Middle frontal gyrus (tissue), 1 donor: ENCODE measurements around the gene ARL10.

ENCODE experiments used
- DNase-seq: peaks from one replicate; pipeline ENCODE4 v3.0.0-alpha.2; 2015; ENCODE audit warnings: low spot score; ENCODE audit errors: extremely low spot score

ARL10 gene

GRCh38 chr5:176361437-176362232 is 3.7 kb upstream of the ARL10 start, which contains the start of gene KIAA1191:
KIAA1191 (minus strand) TSS chr5:176361764; CDS start chr5:176359508, 2,256 bp downstream.
- peak; percentile 84 for DNase-seq

GRCh38 chr5:176362233-176362490 is 3.1 kb upstream of the ARL10 start:
- no peak for DNase-seq

GRCh38 chr5:176364765-176365350 is 429 bp upstream of the ARL10 start:
- no peak for DNase-seq

GRCh38 chr5:176366232-176366894 is 1.1 kb downstream of the ARL10 start:
- no peak for DNase-seq

- DNase-seq, result no peak
Measured at GRCh38 chr5:176368726-176369125, 3.4 kb downstream of the ARL10 start.

- no peak for DNase-seq
Measured at GRCh38 chr5:176369934-176370711, 4.8 kb downstream of the ARL10 start.

GRCh38 chr5:176371621-176372539 is 6.6 kb downstream of the ARL10 start:
- DNase-seq, result no peak

- no peak for DNase-seq
Measured at GRCh38 chr5:176373100-176373818, 8.0 kb downstream of the ARL10 start.

GRCh38 chr5:176379881-176380280 is 14.6 kb downstream of the ARL10 start:
- no peak for DNase-seq

- no peak for DNase-seq
Measured at GRCh38 chr5:176381423-176381822, 16.1 kb downstream of the ARL10 start.

GRCh38 chr5:176381979-176382378 is 16.7 kb downstream of the ARL10 start:
- DNase-seq, result no peak

- DNase-seq, result no peak
Measured at GRCh38 chr5:176382721-176383120, 17.4 kb downstream of the ARL10 start.

- no peak for DNase-seq
Measured at GRCh38 chr5:176383248-176383905, 18.1 kb downstream of the ARL10 start.

GRCh38 chr5:176383961-176384360 is 18.7 kb downstream of the ARL10 start:
- DNase-seq, result no peak

- no peak for DNase-seq
Measured at GRCh38 chr5:176384366-176384930, 19.2 kb downstream of the ARL10 start.

GRCh38 chr5:176384991-176385390 is 19.7 kb downstream of the ARL10 start:
- no peak for DNase-seq

GRCh38 chr5:176386491-176386890 is 21.2 kb downstream of the ARL10 start:
- DNase-seq, result no peak

- DNase-seq, result no peak
Measured at GRCh38 chr5:176387384-176387925, 22.2 kb downstream of the ARL10 start.

GRCh38 chr5:176388003-176388443 is 22.7 kb downstream of the ARL10 start:
- DNase-seq, result no peak
